ENCODE data around the gene TMX2. TPM values are rescaled to one million over a fixed set of nuclear protein-coding genes. Genes with fewer than 3 reads are reported as not detected.

The TMX2 gene
- total and polyA plus RNA-seq, 10 of the 15 experiments (the other 5 are each of a cell fraction or from before 2014, with no cell fraction given) = 64.3 to 134 (median 91.6) TPM

GRCh38 chr11:57711414-57712255 lies 758 bp upstream of the TMX2 start, which contains the start of gene MED19:
TSS of gene MED19 (minus strand) at chr11:57712215. CDS start at chr11:57712179, 36 bp downstream.
- POLR2A ChIA-PET = interaction anchor here (0.6 to 1.5 kb wide), 6 partner anchors 9 to 196 kb away, joined by 3 to 6 read pairs (median 4); partner anchors contain the start of genes SELENOH and SLC43A1
- intact Hi-C loops (cut with micrococcal nuclease; ENCODE audit: unreplicated experiment) (loop anchor here (1.0 to 5.0 kb wide), 3 partner anchors 30 to 144 kb away; partner anchors contain the start of genes SELENOH and UBE2L6), in situ Hi-C loops (cut with MboI) (no loop called here)
- no peak for FAIRE-seq
- peak; percentile 70 for ATAC-seq
- RAD21 ChIA-PET (ENCODE audit: unreplicated experiment) = interaction anchor here (0.7 to 4.0 kb wide), 6 partner anchors 18 to 144 kb away, joined by 3 to 25 read pairs (median 3); partner anchors contain the start of genes SELENOH and UBE2L6
- DNase-seq (ENCODE audit: low read depth, low spot score) = peak; percentile 48
- H3K4me2 ChIP-seq (ENCODE audit: control insufficient read depth, insufficient read depth) = peak within 1 kb of the TSS; percentile 91
- no peaks in the 10 kb centered on the region for H3K36me3 ChIP-seq (ENCODE audit: control insufficient read depth in 2 of 2, insufficient read depth in 2 of 2, low read length in 1 of 2)
- no peaks in the 10 kb centered on the region for H3K27me3 ChIP-seq (replicated peaks in 1 of 2; ENCODE audit: control insufficient read depth in 2 of 2, insufficient read depth in 2 of 2, low read length in 1 of 2)
- peaks cover 4% of the 10 kb centered on the region for H3K4me1 ChIP-seq (ENCODE audit: control insufficient read depth, insufficient read depth, low read length)
- no peaks in the 10 kb centered on the region for H4K20me1 ChIP-seq (ENCODE audit: control insufficient read depth, insufficient read depth)
- H3K27ac ChIP-seq (ENCODE audit: control insufficient read depth, insufficient read depth) = peak within 1 kb of the TSS; percentile 86
- SMC1A ChIA-PET (ENCODE audit: uncharacterized antibody, unreplicated experiment) = interaction anchor here (1.0 to 3.5 kb wide), 5 partner anchors 12 to 89 kb away, joined by 3 to 18 read pairs (median 4); no protein-coding TSS in a partner anchor
- WGBS (ENCODE audit: insufficient coverage, insufficient replicate concordance, low lambda C conversion rate, missing lambda C conversion rate) = 15% methylated on average over 50 of the region's 51 CpGs
- peak within 1 kb of the TSS; percentile 97 for H3K4me3 ChIP-seq
- H3K79me2 ChIP-seq (ENCODE audit: control insufficient read depth, insufficient read depth, low read length) = peaks cover 49% of the 10 kb centered on the region
- CTCF ChIA-PET = interaction anchor here (0.6 to 1.4 kb wide), 9 partner anchors 40 to 811 kb away, joined by 3 to 6 read pairs (median 3); partner anchors contain the start of genes BTBD18 and UBE2L6
- peak within 1 kb of the TSS; percentile 85 for H2AFZ ChIP-seq (ENCODE audit: control insufficient read depth, low read depth, low read length)
- H3K9me3 ChIP-seq (replicated peaks; ENCODE audit: control insufficient read depth, insufficient read depth, low read length) = no peaks in the 10 kb centered on the region
- TSS peak; percentile 88 for BruUV-seq (replicated peaks)
- peak within 1 kb of the TSS; percentile 91 for H3K9ac ChIP-seq (ENCODE audit: control insufficient read depth, insufficient read depth, low read length)
- TF ChIP-seq CBFB (IDR thresholded peaks at IDR 0.05; ENCODE audit: low read depth) = no peak
- no peak for TF ChIP-seq SPI1 (IDR thresholded peaks at IDR 0.05; ENCODE audit: borderline replicate concordance, insufficient read depth, low read depth, low read length)
- no peak for TF ChIP-seq POLR2AphosphoS2 (IDR thresholded peaks at IDR 0.05; ENCODE audit: low read depth, low read length)
- TF ChIP-seq POLR2A (IDR thresholded peaks at IDR 0.05; ENCODE audit: low read depth, low read length) = peak; percentile 59; the same call in 1 of the 2 replicates
- 0 out of 3 replicates have a peak, but pooled peaks have one; percentile 63 for TF ChIP-seq POU2F2 (IDR thresholded peaks at IDR 0.05; ENCODE audit: borderline replicate concordance, low read depth, low read length)
- TF ChIP-seq RFX5 (IDR thresholded peaks at IDR 0.05; ENCODE audit: low read depth, low read length) = 0 out of 2 replicates have a peak, but pooled peaks have one; percentile 27
- peak; percentile 22; the same call in 1 of the 2 replicates for TF ChIP-seq MXI1 (IDR thresholded peaks at IDR 0.05; ENCODE audit: low read depth, low read length)
- TF ChIP-seq PRDM15 (CRISPR knock-in tag; IDR thresholded peaks at IDR 0.05) = no peak
- TF ChIP-seq, protein P1, sequence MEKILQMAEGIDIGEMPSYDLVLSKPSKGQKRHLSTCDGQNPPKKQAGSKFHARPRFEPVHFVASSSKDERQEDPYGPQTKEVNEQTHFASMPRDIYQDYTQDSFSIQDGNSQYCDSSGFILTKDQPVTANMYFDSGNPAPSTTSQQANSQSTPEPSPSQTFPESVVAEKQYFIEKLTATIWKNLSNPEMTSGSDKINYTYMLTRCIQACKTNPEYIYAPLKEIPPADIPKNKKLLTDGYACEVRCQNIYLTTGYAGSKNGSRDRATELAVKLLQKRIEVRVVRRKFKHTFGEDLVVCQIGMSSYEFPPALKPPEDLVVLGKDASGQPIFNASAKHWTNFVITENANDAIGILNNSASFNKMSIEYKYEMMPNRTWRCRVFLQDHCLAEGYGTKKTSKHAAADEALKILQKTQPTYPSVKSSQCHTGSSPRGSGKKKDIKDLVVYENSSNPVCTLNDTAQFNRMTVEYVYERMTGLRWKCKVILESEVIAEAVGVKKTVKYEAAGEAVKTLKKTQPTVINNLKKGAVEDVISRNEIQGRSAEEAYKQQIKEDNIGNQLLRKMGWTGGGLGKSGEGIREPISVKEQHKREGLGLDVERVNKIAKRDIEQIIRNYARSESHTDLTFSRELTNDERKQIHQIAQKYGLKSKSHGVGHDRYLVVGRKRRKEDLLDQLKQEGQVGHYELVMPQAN (conservative IDR thresholded peaks at IDR 0.05) = peak; percentile 90
- peak; percentile 37; the same call in 1 of the 2 replicates for TF ChIP-seq GATAD2B (conservative IDR thresholded peaks at IDR 0.05; ENCODE audit: low read depth)
- peak in 1 of 2 experiments; percentile 57; a peak in 1 of 3 replicates for TF ChIP-seq EGR1 (IDR thresholded peaks at IDR 0.05; ENCODE audit: borderline replicate concordance in 1 of 2, low read depth in 2 of 2, low read length in 2 of 2)
- TF ChIP-seq MYB (IDR thresholded peaks at IDR 0.05; ENCODE audit: borderline replicate concordance, low read depth, low read length) = no peak
- 0 out of 2 replicates have a peak, but pooled peaks have one; percentile 72 for TF ChIP-seq STAT1 (conservative IDR thresholded peaks at IDR 0.05)
- TF ChIP-seq SIN3A (IDR thresholded peaks at IDR 0.05; ENCODE audit: low read depth, low read length) = peak; percentile 52; the same call in 1 of the 2 replicates
- TF ChIP-seq JUNB (IDR thresholded peaks at IDR 0.05) = no peak
- TF ChIP-seq BHLHE40 (IDR thresholded peaks at IDR 0.05; ENCODE audit: borderline replicate concordance in 1 of 2, low read depth in 2 of 2, low read length in 1 of 2) = peak in 1 of 2 experiments; percentile 18; a peak in 1 of 4 replicates
- no peak for TF ChIP-seq TCF7 (IDR thresholded peaks at IDR 0.05; ENCODE audit: borderline replicate concordance)
